Measurements from ENCODE around the gene LZTS3.
"Not testable (repeated sequence)": the region's sequence is repeated elsewhere in the genome, so short reads cannot be mapped to it uniquely, and the experiment has no call there.

DNA sequence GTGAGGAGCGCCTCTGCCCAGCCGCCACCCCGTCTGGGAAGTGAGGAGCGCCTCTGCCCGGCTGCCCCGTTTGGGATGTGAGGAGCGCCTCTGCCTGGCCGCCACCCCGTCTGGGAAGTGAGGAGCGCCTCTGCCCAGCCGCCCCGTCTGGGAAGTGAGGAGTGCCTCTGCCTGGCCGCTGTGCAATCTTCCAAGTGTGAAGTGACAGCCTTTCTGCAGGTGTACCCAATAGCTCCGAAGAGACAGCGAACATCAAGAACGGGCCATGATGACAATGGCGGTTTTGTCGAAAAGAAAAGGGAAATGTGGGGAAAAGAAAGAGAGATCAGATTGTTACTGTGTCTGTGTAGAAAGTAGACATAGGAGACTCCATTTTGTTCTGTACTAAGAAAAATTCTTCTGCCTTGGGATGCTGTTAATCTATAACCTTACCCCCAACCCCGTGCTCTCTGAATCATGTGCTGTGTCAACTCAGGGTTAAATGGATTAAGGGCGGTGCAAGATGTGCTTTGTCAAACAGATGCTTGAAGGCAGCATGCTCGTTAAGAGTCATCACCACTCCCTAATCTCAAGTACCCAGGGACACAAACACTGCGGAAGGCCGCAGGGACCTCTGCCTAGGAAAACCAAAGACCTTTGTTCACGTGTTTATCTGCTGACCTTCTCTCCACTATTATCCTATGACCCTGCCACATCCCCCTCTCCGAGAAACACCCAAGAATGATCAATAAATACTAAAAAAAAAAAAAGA lies 47.4 kb downstream of the LZTS3 start:
- TF ChIP-seq, protein P1, sequence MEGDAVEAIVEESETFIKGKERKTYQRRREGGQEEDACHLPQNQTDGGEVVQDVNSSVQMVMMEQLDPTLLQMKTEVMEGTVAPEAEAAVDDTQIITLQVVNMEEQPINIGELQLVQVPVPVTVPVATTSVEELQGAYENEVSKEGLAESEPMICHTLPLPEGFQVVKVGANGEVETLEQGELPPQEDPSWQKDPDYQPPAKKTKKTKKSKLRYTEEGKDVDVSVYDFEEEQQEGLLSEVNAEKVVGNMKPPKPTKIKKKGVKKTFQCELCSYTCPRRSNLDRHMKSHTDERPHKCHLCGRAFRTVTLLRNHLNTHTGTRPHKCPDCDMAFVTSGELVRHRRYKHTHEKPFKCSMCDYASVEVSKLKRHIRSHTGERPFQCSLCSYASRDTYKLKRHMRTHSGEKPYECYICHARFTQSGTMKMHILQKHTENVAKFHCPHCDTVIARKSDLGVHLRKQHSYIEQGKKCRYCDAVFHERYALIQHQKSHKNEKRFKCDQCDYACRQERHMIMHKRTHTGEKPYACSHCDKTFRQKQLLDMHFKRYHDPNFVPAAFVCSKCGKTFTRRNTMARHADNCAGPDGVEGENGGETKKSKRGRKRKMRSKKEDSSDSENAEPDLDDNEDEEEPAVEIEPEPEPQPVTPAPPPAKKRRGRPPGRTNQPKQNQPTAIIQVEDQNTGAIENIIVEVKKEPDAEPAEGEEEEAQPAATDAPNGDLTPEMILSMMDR (IDR thresholded peaks at IDR 0.05; ENCODE audit: poor library complexity), result not testable (repeated sequence)
- TF ChIP-seq EZH2 (IDR thresholded peaks at IDR 0.05; ENCODE audit: borderline replicate concordance); EZH2phosphoT487 (IDR thresholded peaks at IDR 0.05; ENCODE audit: low read depth, severe bottlenecking, unreplicated experiment): not testable (repeated sequence)
